Sigmoid colon (tissue), 7 donors: ENCODE results near the gene INF2. TPM values are rescaled to one million over a fixed set of nuclear protein-coding genes. Genes with fewer than 3 reads are reported as not detected.

Source experiments
- DNase-seq: peaks from one replicate; pipeline ENCODE4 v3.0.0-alpha.2; 2019
- H3K27ac ChIP-seq, 4 donors: fragments of 200-600 bp; sonication (generic); one replicate each; pipeline ENCODE4 v1.5.1; 2016 to 2019; ENCODE audit warnings: mild to moderate bottlenecking in 1 of 4
- H3K27me3 ChIP-seq, 3 donors: fragments of 200-600 bp; sonication (generic); one replicate each; pipeline ENCODE4 v1.5.1; 2019; ENCODE audit warnings: mild to moderate bottlenecking in 1 of 3
- H3K36me3 ChIP-seq, 4 donors: fragments of 200-600 bp; sonication (generic); one replicate each; pipeline ENCODE4 v1.5.1; 2016 to 2019
- H3K4me1 ChIP-seq, 4 donors: fragments of 200-600 bp; sonication (generic); one replicate each; pipeline ENCODE4 v1.5.1; 2017 to 2019
- H3K4me3 ChIP-seq, 4 donors: fragments of 200-600 bp; sonication (generic); one replicate each; pipeline ENCODE4 v1.5.1; 2017 to 2019; ENCODE audit warnings: mild to moderate bottlenecking in 2 of 4, moderate library complexity in 1 of 4
- H3K9me3 ChIP-seq, 4 donors: fragments of 200-600 bp in 3 of 4; sonication (generic) in 3 of 4; one replicate each; pipeline versions ENCODE4 v1.5.1 to v1.6.1; 2013 to 2019
- EP300 ChIP-seq, 4 donors: sonication (generic); formaldehyde crosslinking; IDR thresholded peaks; one replicate each; pipeline ENCODE4 v1.6.1; 2017; ENCODE audit warnings: antibody characterized with exemption in 4 of 4
- POLR2A ChIP-seq, 2 donors: fragments of 450-650 bp; IDR thresholded peaks; one replicate each; pipeline ENCODE4 v1.6.1; 2016; ENCODE audit warnings: antibody characterized with exemption in 2 of 2, mild to moderate bottlenecking in 2 of 2, moderate library complexity in 2 of 2
- POLR2AphosphoS5 ChIP-seq, 4 donors: sonication (generic); formaldehyde crosslinking; IDR thresholded peaks; one replicate each; pipeline ENCODE4 v1.6.1; 2017; ENCODE audit warnings: antibody characterized with exemption in 4 of 4
- WGBS, 2 donors: extraction: QIAGEN DNeasy Blood & Tissue Kit; methylation state at CpG; one replicate each; pipeline ENCODE4 v1.1.7; 2013; 5-methylcytosine and 5-hydroxymethylcytosine counted together
- intact Hi-C: fragments of 100-400 bp; cut with DNase I; formaldehyde crosslinking; loops from one replicate; pipeline ENCODE4 v1.15.1; 2023
- polyA plus RNA-seq, 3 donors: library from polyadenylated mRNA; stranded (reverse); fragments of 200-250 nt; gene quantifications; one replicate each; pipeline ENCODE4 v1.2.3, GENCODE V29; 2013
- total RNA-seq, 4 donors: library from RNA; depleted of rRNA; stranded (reverse); fragments of >200 nt; gene quantifications; one replicate each; pipeline ENCODE4 v1.1.0, GENCODE V29; 2016
- TF ChIP-seq, protein P1 (sequence below), 4 experiments: fragments of 450-650 bp in 3 of 4; fragments of 200-600 bp in 1 of 4; IDR thresholded peaks; one replicate each; pipeline ENCODE4 v1.5.1; 2016 to 2019; ENCODE audit warnings: antibody characterized with exemption in 4 of 4, mild to moderate bottlenecking in 3 of 4, moderate library complexity in 2 of 4
- donor health status: healthy with polysubstance abuse.
- donor health status: Bipolar disorder and iron deficiency.
- donor health status: healthy.

INF2 gene
- total and polyA plus RNA-seq, 7 donors: 26.3 to 169 (median 67.0) TPM

DNA sequence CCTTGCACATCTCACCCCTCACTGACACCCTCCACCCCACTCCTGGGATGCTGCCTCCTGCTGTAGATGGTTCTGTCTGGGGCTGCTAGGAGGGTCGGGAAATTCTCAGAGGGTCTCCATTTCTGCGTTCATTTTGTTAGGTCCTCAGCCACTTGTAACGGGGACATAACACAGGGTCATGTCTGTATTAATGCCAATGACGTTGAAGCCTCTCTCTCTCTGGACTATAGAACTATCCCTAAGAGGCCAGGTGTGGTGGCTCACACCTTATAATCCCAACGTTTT is 78.2 kb downstream of the INF2 start:
- Histone ChIP-seq H3K9me3 (no peaks in the 10 kb centered on the region), H3K4me1 (peaks cover 0 to 10% (median 9%) of the 10 kb centered on the region in 4 donors), H3K36me3 (peaks cover 0 to 30% (median 20%) of the 10 kb centered on the region in 4 donors), H3K4me3 (no peak overlapping the region), H3K27ac (no peak overlapping the region), H3K27me3 (no peaks in the 10 kb centered on the region)
- TF ChIP-seq POLR2A (IDR thresholded peaks at IDR 0.05) (no peak), EP300 (IDR thresholded peaks at IDR 0.05) (no peak), POLR2AphosphoS5 (IDR thresholded peaks at IDR 0.05) (no peak)
- TF ChIP-seq, protein P1, sequence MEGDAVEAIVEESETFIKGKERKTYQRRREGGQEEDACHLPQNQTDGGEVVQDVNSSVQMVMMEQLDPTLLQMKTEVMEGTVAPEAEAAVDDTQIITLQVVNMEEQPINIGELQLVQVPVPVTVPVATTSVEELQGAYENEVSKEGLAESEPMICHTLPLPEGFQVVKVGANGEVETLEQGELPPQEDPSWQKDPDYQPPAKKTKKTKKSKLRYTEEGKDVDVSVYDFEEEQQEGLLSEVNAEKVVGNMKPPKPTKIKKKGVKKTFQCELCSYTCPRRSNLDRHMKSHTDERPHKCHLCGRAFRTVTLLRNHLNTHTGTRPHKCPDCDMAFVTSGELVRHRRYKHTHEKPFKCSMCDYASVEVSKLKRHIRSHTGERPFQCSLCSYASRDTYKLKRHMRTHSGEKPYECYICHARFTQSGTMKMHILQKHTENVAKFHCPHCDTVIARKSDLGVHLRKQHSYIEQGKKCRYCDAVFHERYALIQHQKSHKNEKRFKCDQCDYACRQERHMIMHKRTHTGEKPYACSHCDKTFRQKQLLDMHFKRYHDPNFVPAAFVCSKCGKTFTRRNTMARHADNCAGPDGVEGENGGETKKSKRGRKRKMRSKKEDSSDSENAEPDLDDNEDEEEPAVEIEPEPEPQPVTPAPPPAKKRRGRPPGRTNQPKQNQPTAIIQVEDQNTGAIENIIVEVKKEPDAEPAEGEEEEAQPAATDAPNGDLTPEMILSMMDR (IDR thresholded peaks at IDR 0.05): no peak
- no peak for DNase-seq
- 79 to 83% methylated on average over 5 of the region's 5 CpGs for WGBS, 2 donors
- intact Hi-C loops: loop anchor here (5.0 to 10.0 kb wide), 2 partner anchors 100 to 277 kb away; partner anchors contain the start of gene CEP170B

DNA sequence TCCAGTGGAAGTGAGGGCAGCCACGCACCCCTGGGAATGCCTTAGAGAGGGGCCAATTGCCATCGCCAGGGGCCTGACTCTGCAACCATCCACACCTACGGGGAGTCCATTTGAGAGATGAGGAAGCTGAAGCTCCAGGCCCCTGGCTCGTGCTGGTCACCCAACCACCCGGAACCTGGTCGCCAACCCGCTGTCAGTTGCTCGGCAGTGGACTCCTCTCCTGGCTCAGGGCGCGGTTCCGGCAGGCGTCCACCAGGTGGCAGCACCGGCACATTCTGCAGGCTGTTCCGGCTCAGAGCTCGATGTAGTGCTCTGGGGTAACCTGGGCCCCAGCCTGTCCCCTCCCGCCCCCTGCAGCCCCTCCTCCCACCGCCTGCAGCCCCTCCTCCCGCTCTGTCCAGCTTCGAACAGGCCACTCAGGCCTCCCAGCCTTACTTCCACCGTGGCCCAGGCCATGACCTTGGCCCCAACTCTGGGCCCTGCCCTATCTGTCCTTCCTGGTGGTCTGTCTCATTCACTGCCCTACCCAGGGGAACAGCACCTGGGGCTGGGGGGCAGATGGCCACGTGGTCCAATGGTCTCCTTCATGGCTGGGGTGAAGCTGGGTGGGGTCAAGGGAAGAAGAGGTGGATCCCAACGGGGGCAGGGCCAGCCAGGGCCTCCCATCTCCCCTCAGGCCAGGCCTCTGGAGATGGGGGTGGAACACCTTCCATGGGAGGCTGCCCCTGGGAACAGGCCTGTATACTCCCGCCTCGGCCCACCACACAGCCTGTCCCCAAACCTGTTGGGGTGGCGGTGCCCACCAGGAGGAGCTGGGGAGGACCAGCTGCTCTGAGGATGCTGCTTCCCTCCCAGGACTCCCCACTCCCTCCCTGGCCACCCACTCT is 79.3 kb downstream of the INF2 start:
- intact Hi-C loops: loop anchor here (1.0 to 10.0 kb wide), 3 partner anchors 58 to 276 kb away; partner anchors contain the start of gene CEP170B
- peak; percentile 94 for DNase-seq
- no peaks in the 10 kb centered on the region for H3K27me3 ChIP-seq
- H3K4me3 ChIP-seq: no peak overlapping the region
- peak in 2 of 4 donors; percentile 2 to 23 for TF ChIP-seq POLR2AphosphoS5 (IDR thresholded peaks at IDR 0.05)
- no peak for TF ChIP-seq EP300 (IDR thresholded peaks at IDR 0.05)
- TF ChIP-seq, protein P1 (IDR thresholded peaks at IDR 0.05): peak; percentile 75 to 91 (median 80)
- no peak for TF ChIP-seq POLR2A (IDR thresholded peaks at IDR 0.05)
- H3K27ac ChIP-seq: peak overlapping the region; percentile 12 to 55 (median 48)
- peaks cover 4 to 39% (median 30%) of the 10 kb centered on the region in 4 donors for H3K36me3 ChIP-seq
- H3K9me3 ChIP-seq: no peaks in the 10 kb centered on the region
- WGBS, 2 donors: 13 to 16% methylated on average over 25 of the region's 25 CpGs
- peaks cover 0 to 10% (median 9%) of the 10 kb centered on the region in 4 donors for H3K4me1 ChIP-seq

DNA sequence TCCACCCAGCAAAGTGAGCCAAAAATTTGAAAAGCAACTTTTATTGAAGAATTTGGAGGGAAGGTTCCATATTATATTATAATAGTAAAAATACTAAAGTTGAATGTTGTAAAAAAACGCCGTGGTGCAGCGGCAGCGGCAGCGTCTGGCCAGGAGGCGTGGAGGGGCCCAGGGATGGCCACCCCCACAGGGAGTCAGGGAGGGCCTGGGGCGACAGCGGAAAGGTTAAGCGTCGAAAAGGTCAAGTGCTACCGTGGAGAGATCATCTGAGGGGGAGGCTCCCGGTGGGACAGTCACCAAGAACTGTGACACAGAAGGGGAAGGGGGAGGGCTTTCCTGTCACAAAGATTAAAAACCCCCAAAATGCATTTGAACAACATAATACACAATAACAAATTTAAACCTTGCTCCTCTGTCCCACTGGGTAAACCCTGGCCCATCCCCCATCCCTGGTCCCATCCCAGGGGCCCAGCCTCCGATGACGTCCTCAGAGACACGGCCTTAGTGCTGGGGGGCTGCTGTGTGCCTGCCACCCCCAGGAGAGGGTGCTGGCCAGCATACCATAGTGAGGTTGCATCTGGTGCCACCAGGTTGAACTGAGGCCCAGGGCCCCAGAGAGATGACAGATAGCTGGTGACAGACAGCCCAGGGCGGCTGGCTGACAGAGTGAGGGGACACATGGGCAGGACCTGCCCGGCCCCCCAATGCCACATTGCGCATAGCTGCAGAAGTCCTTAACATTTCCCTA is 80.1 kb downstream of the INF2 start:
- intact Hi-C loops: loop anchor here (5.0 to 10.0 kb wide), 2 partner anchors 98 to 275 kb away; partner anchors contain the start of gene CEP170B
- no peak for DNase-seq
- 86 to 87% methylated on average over 18 of the region's 18 CpGs for WGBS, 2 donors
- Histone ChIP-seq H3K27me3 (no peaks in the 10 kb centered on the region), H3K4me1 (peaks cover 0 to 10% (median 9%) of the 10 kb centered on the region in 4 donors), H3K36me3 (peaks cover 4 to 45% (median 32%) of the 10 kb centered on the region in 4 donors), H3K4me3 (no peak overlapping the region), H3K9me3 (no peaks in the 10 kb centered on the region), H3K27ac (peak overlapping the region in 2 of 4 donors; percentile 12 to 55)
- no peak for TF ChIP-seq POLR2AphosphoS5 (IDR thresholded peaks at IDR 0.05)
- TF ChIP-seq, protein P1 (IDR thresholded peaks at IDR 0.05): no peak
- TF ChIP-seq EP300 (IDR thresholded peaks at IDR 0.05): no peak
- TF ChIP-seq POLR2A (IDR thresholded peaks at IDR 0.05): no peak

DNA sequence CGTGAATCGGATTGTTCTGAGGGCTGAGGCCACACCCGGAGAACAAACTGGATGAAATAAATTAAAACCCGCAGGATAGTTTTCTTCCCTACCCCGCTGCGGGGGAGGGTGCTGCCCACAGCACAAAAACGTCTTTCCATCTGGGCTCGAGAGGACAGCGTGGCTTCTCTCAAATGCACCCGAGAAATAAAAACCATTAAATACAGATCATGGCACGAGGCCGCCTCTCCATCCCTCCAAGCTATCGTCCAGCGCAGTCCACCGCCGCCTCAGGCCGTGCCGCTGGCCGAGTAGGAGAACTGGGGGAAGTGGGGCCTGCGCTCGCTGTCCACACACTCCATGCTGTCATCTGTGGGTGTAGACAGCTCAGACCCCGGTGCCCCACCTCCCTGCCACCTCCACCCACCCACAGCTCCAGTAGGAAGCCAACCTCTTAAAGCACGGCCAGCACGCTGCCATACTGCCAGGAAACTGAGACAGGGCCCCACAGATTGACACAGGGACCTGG is 80.7 kb downstream of the INF2 start:
- TF ChIP-seq POLR2A (IDR thresholded peaks at IDR 0.05): no peak
- TF ChIP-seq, protein P1 (IDR thresholded peaks at IDR 0.05): no peak
- no peak for TF ChIP-seq POLR2AphosphoS5 (IDR thresholded peaks at IDR 0.05)
- no peak for TF ChIP-seq EP300 (IDR thresholded peaks at IDR 0.05)
- DNase-seq: no peak
- no peak overlapping the region for H3K27ac ChIP-seq

More for the DNA sequence above, 80.7 kb downstream of the INF2 start:
- Histone ChIP-seq H3K4me1 (peaks cover 0 to 10% (median 9%) of the 10 kb centered on the region in 4 donors), H3K4me3 (no peak overlapping the region), H3K9me3 (no peaks in the 10 kb centered on the region), H3K36me3 (peaks cover 4 to 51% (median 36%) of the 10 kb centered on the region in 4 donors), H3K27me3 (no peaks in the 10 kb centered on the region)
- intact Hi-C loops: no loop called here
- 81 to 89% methylated on average over 24 of the region's 24 CpGs for WGBS, 2 donors
